Stimulated activated CD8-positive, alpha-beta memory T cell treated with anti-CD3 and anti-CD28 coated beads, Interleukin-7, amount 100 ng/mL, for 4 hours (primary cell): ENCODE results near the gene SLC4A4.

Experiments used
- DNase-seq, 2 donors: peaks; one replicate each; pipeline ENCODE4 v3.0.0-alpha.2; 2020; ENCODE audit warnings: low read depth in 2 of 2

Gene SLC4A4

GRCh38 chr4:71338846-71339593 is at the start of gene SLC4A4:
TSS of gene SLC4A4 (plus strand) at chr4:71339020.
- DNase-seq, result no peak

- DNase-seq, result no peak
These were observed 48.7 kb upstream of the SLC4A4 start for GRCh38 chr4:71290074-71290473.

- no peak for DNase-seq
These were observed 48.3 kb upstream of the SLC4A4 start for GRCh38 chr4:71290476-71290875.

GRCh38 chr4:71292228-71292627 is 46.6 kb upstream of the SLC4A4 start:
- no peak for DNase-seq

GRCh38 chr4:71293705-71294104 is 45.1 kb upstream of the SLC4A4 start:
- no peak for DNase-seq

GRCh38 chr4:71294301-71294700 is 44.5 kb upstream of the SLC4A4 start:
- no peak for DNase-seq

GRCh38 chr4:71296945-71297344 is 41.9 kb upstream of the SLC4A4 start:
- no peak for DNase-seq

- no peak for DNase-seq
These were observed 38.5 kb upstream of the SLC4A4 start for GRCh38 chr4:71300362-71300761.

- DNase-seq, result no peak
These were observed 37.9 kb upstream of the SLC4A4 start for GRCh38 chr4:71300964-71301363.

- DNase-seq, result no peak
These were observed 35.5 kb upstream of the SLC4A4 start for GRCh38 chr4:71303287-71303686.

GRCh38 chr4:71303850-71304249 is 35.0 kb upstream of the SLC4A4 start:
- no peak for DNase-seq

- no peak for DNase-seq
These were observed 34.5 kb upstream of the SLC4A4 start for GRCh38 chr4:71304289-71304850.

GRCh38 chr4:71307729-71308128 is 31.1 kb upstream of the SLC4A4 start:
- no peak for DNase-seq

- no peak for DNase-seq
These were observed 16.4 kb upstream of the SLC4A4 start for GRCh38 chr4:71322425-71322824.

GRCh38 chr4:71333368-71333767 is 5.5 kb upstream of the SLC4A4 start:
- DNase-seq, result no peak

- DNase-seq, result no peak
These were observed 4.9 kb upstream of the SLC4A4 start for GRCh38 chr4:71333960-71334359.

GRCh38 chr4:71334465-71334882 is 4.3 kb upstream of the SLC4A4 start:
- no peak for DNase-seq

- no peak for DNase-seq
These were observed 5.0 kb downstream of the SLC4A4 start for GRCh38 chr4:71343670-71344466.

- no peak for DNase-seq
These were observed 7.9 kb downstream of the SLC4A4 start for GRCh38 chr4:71346710-71347109.

GRCh38 chr4:71348586-71348985 is 9.8 kb downstream of the SLC4A4 start:
- no peak for DNase-seq

- no peak for DNase-seq
These were observed 16.2 kb downstream of the SLC4A4 start for GRCh38 chr4:71355045-71355444.

- no peak for DNase-seq
These were observed 17.2 kb downstream of the SLC4A4 start for GRCh38 chr4:71355971-71356370.
